Measurements from ENCODE around the gene KRTAP12-3.
"Not testable (repeated sequence)": the region's sequence is repeated elsewhere in the genome, so short reads cannot be mapped to it uniquely, and the experiment has no call there.

- not testable (repeated sequence) for TF ChIP-seq POLR2AphosphoS5, EP300 (IDR thresholded peaks at IDR 0.05)
- TF ChIP-seq, protein P1, sequence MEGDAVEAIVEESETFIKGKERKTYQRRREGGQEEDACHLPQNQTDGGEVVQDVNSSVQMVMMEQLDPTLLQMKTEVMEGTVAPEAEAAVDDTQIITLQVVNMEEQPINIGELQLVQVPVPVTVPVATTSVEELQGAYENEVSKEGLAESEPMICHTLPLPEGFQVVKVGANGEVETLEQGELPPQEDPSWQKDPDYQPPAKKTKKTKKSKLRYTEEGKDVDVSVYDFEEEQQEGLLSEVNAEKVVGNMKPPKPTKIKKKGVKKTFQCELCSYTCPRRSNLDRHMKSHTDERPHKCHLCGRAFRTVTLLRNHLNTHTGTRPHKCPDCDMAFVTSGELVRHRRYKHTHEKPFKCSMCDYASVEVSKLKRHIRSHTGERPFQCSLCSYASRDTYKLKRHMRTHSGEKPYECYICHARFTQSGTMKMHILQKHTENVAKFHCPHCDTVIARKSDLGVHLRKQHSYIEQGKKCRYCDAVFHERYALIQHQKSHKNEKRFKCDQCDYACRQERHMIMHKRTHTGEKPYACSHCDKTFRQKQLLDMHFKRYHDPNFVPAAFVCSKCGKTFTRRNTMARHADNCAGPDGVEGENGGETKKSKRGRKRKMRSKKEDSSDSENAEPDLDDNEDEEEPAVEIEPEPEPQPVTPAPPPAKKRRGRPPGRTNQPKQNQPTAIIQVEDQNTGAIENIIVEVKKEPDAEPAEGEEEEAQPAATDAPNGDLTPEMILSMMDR (IDR thresholded peaks at IDR 0.05), result not testable (repeated sequence)
Measured at GRCh38 chr21:44627831-44628233, 29.9 kb upstream of the KRTAP12-3 start.
